SIG-M5 treated with dmso at 0.1 percent for 504 hours (cell line): ENCODE data around the gene SMAD4.
"Not testable (repeated sequence)": the region's sequence is repeated elsewhere in the genome, so short reads cannot be mapped to it uniquely, and the experiment has no call there.

Source experiments
- DNase-seq: peaks from one replicate; lab custom pipeline; 2025; ENCODE audit not compliant: unreplicated experiment; lab: John Stamatoyannopoulos, UW

Gene SMAD4

GRCh38 chr18:51069885-51070284 lies 39.9 kb downstream of the SMAD4 start:
- DNase-seq: no peak

GRCh38 chr18:51070545-51070944 lies 40.5 kb downstream of the SMAD4 start:
- DNase-seq: no peak

GRCh38 chr18:51072586-51073313 lies 42.7 kb downstream of the SMAD4 start:
- no peak for DNase-seq

- DNase-seq: peak; percentile 59
Measured at GRCh38 chr18:51074605-51075004, 44.6 kb downstream of the SMAD4 start.

- no peak for DNase-seq
Measured at GRCh38 chr18:51076503-51076902, 46.5 kb downstream of the SMAD4 start.

GRCh38 chr18:51077217-51077616 lies 47.2 kb downstream of the SMAD4 start:
- no peak for DNase-seq

- no peak for DNase-seq
Measured at GRCh38 chr18:51078026-51078425, 48.0 kb downstream of the SMAD4 start.

GRCh38 chr18:51082571-51083267 lies 52.7 kb downstream of the SMAD4 start:
- no peak for DNase-seq

- DNase-seq: no peak
Measured at GRCh38 chr18:51083398-51083797, 53.4 kb downstream of the SMAD4 start.

GRCh38 chr18:51088410-51088809 lies 58.4 kb downstream of the SMAD4 start:
- DNase-seq: no peak

- no peak for DNase-seq
Measured at GRCh38 chr18:51089691-51090090, 59.7 kb downstream of the SMAD4 start.

- DNase-seq: no peak
Measured at GRCh38 chr18:51091270-51091669, 61.3 kb downstream of the SMAD4 start.

- no peak for DNase-seq
Measured at GRCh38 chr18:51092117-51092516, 62.1 kb downstream of the SMAD4 start.

- DNase-seq: not testable (repeated sequence)
Measured at GRCh38 chr18:51092967-51093366, 63.0 kb downstream of the SMAD4 start.

- DNase-seq: no peak
Measured at GRCh38 chr18:51097021-51097822, 67.2 kb downstream of the SMAD4 start.

- DNase-seq: no peak
Measured at GRCh38 chr18:51098082-51098481, 68.1 kb downstream of the SMAD4 start.

GRCh38 chr18:51098513-51098912 lies 68.5 kb downstream of the SMAD4 start:
- DNase-seq: no peak

GRCh38 chr18:51100385-51101120 lies 70.5 kb downstream of the SMAD4 start:
- no peak for DNase-seq

- peak; percentile 17 for DNase-seq
Measured at GRCh38 chr18:51107082-51107481, 77.1 kb downstream of the SMAD4 start.

GRCh38 chr18:51107598-51108305 lies 77.7 kb downstream of the SMAD4 start:
- DNase-seq: no peak
